ENCODE data around the gene ORC1. TPM values are rescaled to one million over a fixed set of nuclear protein-coding genes. Genes with fewer than 3 reads are reported as not detected.

Gene ORC1
- total and polyA plus RNA-seq, 2 of the 8 experiments (the other 6 are each of a cell fraction or from before 2014, with no cell fraction given), result 36.9 to 49.0 TPM

GRCh38 chr1:52323731-52324130 lies 80.5 kb downstream of the ORC1 start (continued):
- TF ChIP-seq HDAC2 (IDR thresholded peaks at IDR 0.05; ENCODE audit: borderline replicate concordance in 1 of 2, low read depth in 2 of 2, low read length in 2 of 2), result no peak
- no peak for TF ChIP-seq RXRA (IDR thresholded peaks at IDR 0.05; ENCODE audit: insufficient read depth, low read depth, low read length)
- no peak for TF ChIP-seq SP1 (IDR thresholded peaks at IDR 0.05; ENCODE audit: low read depth, low read length)
- no peak for TF ChIP-seq JUND (IDR thresholded peaks at IDR 0.05; ENCODE audit: low read length)

Other genes with a start within 250 kb of the ORC1 start
- gene CC2D1B, start 38.2 kb downstream of the ORC1 start, total RNA-seq (2021; fragmentation: NEBNext Ultra II Directional; extraction: Animal tissue kit (Norgen Biotek cat#: 25700)), result 13.1 and 13.8 TPM in 2 replicates
- 7.4 and 9.2 TPM in 2 replicates for gene CC2D1B, start 38.2 kb downstream of the ORC1 start, polyA plus RNA-seq (2011; rRNA removed)
- 70.6 and 76.2 TPM in 2 replicates for gene PRPF38A, start 179 bp upstream of the ORC1 start, total RNA-seq (2021; fragmentation: NEBNext Ultra II Directional; extraction: Animal tissue kit (Norgen Biotek cat#: 25700))
- gene PRPF38A, start 179 bp upstream of the ORC1 start, polyA plus RNA-seq (2011; rRNA removed), result 25.6 and 25.7 TPM in 2 replicates
- gene TUT4, start 148.7 kb upstream of the ORC1 start, total RNA-seq (2021; fragmentation: NEBNext Ultra II Directional; extraction: Animal tissue kit (Norgen Biotek cat#: 25700)), result 63.3 and 63.8 TPM in 2 replicates
- gene TUT4, start 148.7 kb upstream of the ORC1 start, polyA plus RNA-seq (2011; rRNA removed), result 54.5 and 58.4 TPM in 2 replicates
- gene GPX7, start 197.9 kb upstream of the ORC1 start, total RNA-seq (2021; fragmentation: NEBNext Ultra II Directional; extraction: Animal tissue kit (Norgen Biotek cat#: 25700)), result 12.2 and 13.0 TPM in 2 replicates
- 30.9 and 37.5 TPM in 2 replicates for gene GPX7, start 197.9 kb upstream of the ORC1 start, polyA plus RNA-seq (2011; rRNA removed)
- 0.50 and 0.74 TPM in 2 replicates for gene SHISAL2A, start 228.7 kb upstream of the ORC1 start, total RNA-seq (2021; fragmentation: NEBNext Ultra II Directional; extraction: Animal tissue kit (Norgen Biotek cat#: 25700))
- 1.8 and 2.1 TPM in 2 replicates for gene SHISAL2A, start 228.7 kb upstream of the ORC1 start, polyA plus RNA-seq (2011; rRNA removed)